Endothelial cell of umbilical vein (primary cell): ENCODE measurements around the gene ATP6V1G3. TPM values are rescaled to one million over a fixed set of nuclear protein-coding genes. Genes with fewer than 3 reads are reported as not detected.

Source experiments
- BruUV-seq: library from RNA; stranded (reverse); fragments of 400-500 nt; replicated peaks from 2 replicates; lab custom pipeline; 2021; lab: Mats Ljungman, UMichigan
- CTCF ChIA-PET: fragments of 300-600, 350-600 bp; sonication (Branson Sonifier 250); formaldehyde crosslinking; loops from one replicate; lab custom pipeline; 2021; ENCODE audit warnings: antibody characterized with exemption, inconsistent platforms; lab: Charles Lee
- POLR2A ChIA-PET: fragments of 300-600, 350-600 bp; sonication (Branson Sonifier 250); formaldehyde crosslinking; loops from one replicate; lab custom pipeline; 2021; ENCODE audit warnings: antibody characterized with exemption, inconsistent platforms; lab: Charles Lee
- DNase-seq: peaks from one replicate; pipeline ENCODE4 v3.0.0-alpha.2; 2011; ENCODE audit warnings: low read depth, low spot score
- FAIRE-seq: peaks from 2 replicates; lab custom pipeline; 2011; peaks lifted over from hg19 to GRCh38; lab: Jason Lieb, UNC
- H2AFZ ChIP-seq: 2 replicates; pipeline ENCODE4 v1.6.0; 2012; ENCODE audit warnings: low read depth, low read length, control low read depth, inconsistent platforms
- H3K27ac ChIP-seq: 2 replicates; pipeline ENCODE4 v1.5.1; 2011; ENCODE audit warnings: low read depth, mild to moderate bottlenecking, control low read depth, low read length, moderate library complexity; ENCODE audit not compliant: insufficient read depth
- H3K27me3 ChIP-seq, 2 experiments: 2 replicates each; pipeline versions ENCODE4 v1.6.0 to v1.6.1; 2011; ENCODE audit warnings: low read length in 2 of 2, mixed read lengths in 1 of 2; ENCODE audit not compliant: control insufficient read depth in 2 of 2, insufficient read depth in 2 of 2
- H3K36me3 ChIP-seq, 2 experiments: 2 replicates in 1 of 2; 3 replicates in 1 of 2; pipeline ENCODE4 v1.5.1; 2011; ENCODE audit warnings: low read length in 2 of 2, mild to moderate bottlenecking in 1 of 2, moderate library complexity in 1 of 2; ENCODE audit not compliant: control insufficient read depth in 2 of 2, insufficient read depth in 2 of 2; ENCODE audit errors: extremely low read depth in 1 of 2
- H3K4me1 ChIP-seq: 3 replicates; pipeline ENCODE4 v1.5.1; 2011; ENCODE audit warnings: mild to moderate bottlenecking, low read length; ENCODE audit not compliant: control insufficient read depth, insufficient read depth; ENCODE audit errors: extremely low read depth
- H3K4me2 ChIP-seq: 2 replicates; pipeline ENCODE4 v1.6.1; 2011; ENCODE audit warnings: low read length, control low read depth, mixed read lengths; ENCODE audit not compliant: insufficient read depth
- H3K4me3 ChIP-seq, 3 experiments: fragments of 200-600 bp in 1 of 3; sonication (generic), shearing (Covaris generic) in 1 of 3; replicated peaks in 1 of 3; 2 replicates each; pipeline ENCODE4 v1.5.1; 2011 to 2016; ENCODE audit warnings: control low read depth in 3 of 3, low read length in 3 of 3, mild to moderate bottlenecking in 2 of 3, inconsistent platforms in 1 of 3, low read depth in 1 of 3, moderate library complexity in 1 of 3; ENCODE audit not compliant: insufficient read depth in 1 of 3
- H3K79me2 ChIP-seq: 2 replicates; pipeline ENCODE4 v1.6.0; 2012; ENCODE audit warnings: low read length, inconsistent platforms; ENCODE audit not compliant: control insufficient read depth, insufficient read depth
- H3K9ac ChIP-seq: replicated peaks from 2 replicates; pipeline ENCODE3; 2011; ENCODE audit warnings: low read length, control low read depth; ENCODE audit not compliant: insufficient read depth; ENCODE audit errors: extremely low read depth
- H3K9me1 ChIP-seq: replicated peaks from 3 replicates; pipeline ENCODE4 v1.6.0; 2011; ENCODE audit warnings: mild to moderate bottlenecking, low read length; ENCODE audit not compliant: control insufficient read depth, insufficient read depth; ENCODE audit errors: extremely low read depth
- H3K9me3 ChIP-seq: replicated peaks from 2 replicates; pipeline ENCODE4 v1.5.1; 2012; ENCODE audit warnings: low read length, inconsistent platforms; ENCODE audit not compliant: control insufficient read depth, insufficient read depth
- H4K20me1 ChIP-seq: replicated peaks from 2 replicates; pipeline ENCODE3; 2011; ENCODE audit warnings: mild to moderate bottlenecking, low read length; ENCODE audit not compliant: control insufficient read depth, insufficient read depth; ENCODE audit errors: extremely low read depth
- EZH2 ChIP-seq: IDR thresholded peaks from 2 replicates; pipeline ENCODE4 v1.6.1; 2012; ENCODE audit warnings: borderline replicate concordance, low read depth, mild to moderate bottlenecking, moderate library complexity, low read length, inconsistent platforms; ENCODE audit not compliant: severe bottlenecking
- FOS ChIP-seq: IDR thresholded peaks from 2 replicates; pipeline ENCODE4 v1.6.1; 2011; ENCODE audit warnings: mild to moderate bottlenecking, low read length, moderate library complexity, borderline replicate concordance; ENCODE audit not compliant: insufficient read depth
- GATA2 ChIP-seq: IDR thresholded peaks from 2 replicates; pipeline ENCODE4 v1.7.0; 2011; ENCODE audit warnings: low read depth, mild to moderate bottlenecking, moderate library complexity, mixed read lengths, low read length; ENCODE audit not compliant: insufficient read length, insufficient read depth
- JUN ChIP-seq: IDR thresholded peaks from 2 replicates; pipeline ENCODE4 v1.6.1; 2011; ENCODE audit warnings: borderline replicate concordance, low read depth; ENCODE audit not compliant: insufficient read length, insufficient read depth
- MYC ChIP-seq: IDR thresholded peaks from one replicate; pipeline ENCODE4 v1.6.1; 2011; ENCODE audit warnings: mild to moderate bottlenecking, low read depth, low read length
- POLR2A ChIP-seq: IDR thresholded peaks from 2 replicates; pipeline ENCODE4 v1.6.1; 2012; ENCODE audit warnings: low read depth, mild to moderate bottlenecking, control low read depth, low read length
- POLR2AphosphoS5 ChIP-seq: IDR thresholded peaks from 2 replicates; pipeline ENCODE4 v1.6.1; 2012; ENCODE audit warnings: low read depth, mild to moderate bottlenecking, control low read depth, low read length, moderate library complexity; ENCODE audit not compliant: insufficient read depth
- dilution Hi-C: fragments of 300-500 bp; cut with MboI; formaldehyde crosslinking; loops from one replicate; pipeline ENCODE4 v1.15.0; 2019; ENCODE audit warnings: low sequenced_read_pairs; ENCODE audit not compliant: extremely low pct_ligation_motif_present
- intact Hi-C: fragments of 100-400 bp; cut with micrococcal nuclease; formaldehyde crosslinking; loops from one replicate; pipeline ENCODE4 v1.10.0; 2022
- polyA plus RNA-seq, 4 experiments: library from polyadenylated mRNA; depleted of rRNA in 3 of 4; stranded (reverse) in 3 of 4; unstranded in 1 of 4; fragments of >200 nt; gene quantifications; 2 replicates each; pipeline versions ENCODE4 v1.2.1 to v1.2.3, GENCODE V29; 2011 to 2012; ENCODE audit warnings: missing spikeins in 1 of 4
- total RNA-seq: library from RNA; stranded (reverse); gene quantifications from 2 replicates; pipeline ENCODE4 v1.2.3, GENCODE V29; 2021
- TF ChIP-seq, protein P1 (sequence below): IDR thresholded peaks from 2 replicates; pipeline ENCODE4 v1.6.1; 2011; ENCODE audit not compliant: insufficient read depth, insufficient read length
- TF ChIP-seq, protein P2 (sequence below), 2 donors: IDR thresholded peaks; 1 replicate in 1 of 2; 2 replicates in 1 of 2; pipeline ENCODE4 v1.5.1; 2011; ENCODE audit warnings: low read length in 2 of 2, mild to moderate bottlenecking in 2 of 2, moderate library complexity in 2 of 2, control low read depth in 1 of 2, inconsistent platforms in 1 of 2, low read depth in 1 of 2; ENCODE audit not compliant: insufficient read depth in 1 of 2; ENCODE audit errors: extremely low read depth in 1 of 2

Gene ATP6V1G3
- total and polyA plus RNA-seq, 2 donors (not counting 3 experiments of a cell fraction or from before 2014, with no cell fraction given): not detected

DNA sequence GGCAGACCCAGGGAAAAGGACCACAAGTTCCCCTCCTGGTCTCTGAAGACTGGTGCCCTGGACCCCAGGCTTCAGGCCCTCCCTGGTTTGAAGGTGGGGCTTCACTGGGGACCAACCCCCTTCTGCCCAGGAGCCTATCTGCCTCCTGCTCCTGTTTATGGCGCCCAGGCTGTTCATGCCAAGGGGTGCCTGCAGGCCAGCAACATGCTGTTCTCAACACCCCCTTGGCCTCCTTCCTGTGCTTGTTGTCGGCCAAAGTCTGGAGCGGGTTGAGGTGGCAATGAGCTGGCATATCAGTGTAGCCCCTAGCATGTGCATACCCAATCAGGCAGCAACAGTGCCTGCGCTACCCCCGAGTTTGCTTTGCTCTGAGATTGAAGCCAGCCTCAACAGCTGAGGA, 46.3 kb downstream of the ATP6V1G3 start:
- TF ChIP-seq, protein P1, sequence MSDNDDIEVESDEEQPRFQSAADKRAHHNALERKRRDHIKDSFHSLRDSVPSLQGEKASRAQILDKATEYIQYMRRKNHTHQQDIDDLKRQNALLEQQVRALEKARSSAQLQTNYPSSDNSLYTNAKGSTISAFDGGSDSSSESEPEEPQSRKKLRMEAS: no peak
- TF ChIP-seq, protein P2, sequence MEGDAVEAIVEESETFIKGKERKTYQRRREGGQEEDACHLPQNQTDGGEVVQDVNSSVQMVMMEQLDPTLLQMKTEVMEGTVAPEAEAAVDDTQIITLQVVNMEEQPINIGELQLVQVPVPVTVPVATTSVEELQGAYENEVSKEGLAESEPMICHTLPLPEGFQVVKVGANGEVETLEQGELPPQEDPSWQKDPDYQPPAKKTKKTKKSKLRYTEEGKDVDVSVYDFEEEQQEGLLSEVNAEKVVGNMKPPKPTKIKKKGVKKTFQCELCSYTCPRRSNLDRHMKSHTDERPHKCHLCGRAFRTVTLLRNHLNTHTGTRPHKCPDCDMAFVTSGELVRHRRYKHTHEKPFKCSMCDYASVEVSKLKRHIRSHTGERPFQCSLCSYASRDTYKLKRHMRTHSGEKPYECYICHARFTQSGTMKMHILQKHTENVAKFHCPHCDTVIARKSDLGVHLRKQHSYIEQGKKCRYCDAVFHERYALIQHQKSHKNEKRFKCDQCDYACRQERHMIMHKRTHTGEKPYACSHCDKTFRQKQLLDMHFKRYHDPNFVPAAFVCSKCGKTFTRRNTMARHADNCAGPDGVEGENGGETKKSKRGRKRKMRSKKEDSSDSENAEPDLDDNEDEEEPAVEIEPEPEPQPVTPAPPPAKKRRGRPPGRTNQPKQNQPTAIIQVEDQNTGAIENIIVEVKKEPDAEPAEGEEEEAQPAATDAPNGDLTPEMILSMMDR (IDR thresholded peaks at IDR 0.05; ENCODE audit: extremely low read depth in 1 of 2, insufficient read depth in 1 of 2, low read depth in 1 of 2, low read length in 2 of 2): no peak
- no peak for TF ChIP-seq MYC
- TF ChIP-seq JUN: no peak
- no peak for TF ChIP-seq POLR2A
- no peak for TF ChIP-seq FOS
- no peak for TF ChIP-seq EZH2
- no peak for TF ChIP-seq GATA2
- TF ChIP-seq POLR2AphosphoS5: no peak
- FAIRE-seq (no peak), DNase-seq (no peak)
- Histone ChIP-seq H3K27me3 (no peaks in the 10 kb centered on the region), H3K4me2 (no peak overlapping the region), H3K9ac (no peak overlapping the region), H3K4me3 (no peak overlapping the region), H3K27ac (no peak overlapping the region), H3K9me3 (no peaks in the 10 kb centered on the region), H3K9me1 (no peaks in the 10 kb centered on the region), H2AFZ (no peak overlapping the region), H3K36me3 (no peaks in the 10 kb centered on the region), H3K4me1 (peaks cover 30% of the 10 kb centered on the region), H4K20me1 (no peaks in the 10 kb centered on the region), H3K79me2 (no peaks in the 10 kb centered on the region)
- POLR2A ChIA-PET: no interaction called here
- CTCF ChIA-PET: no interaction called here
- BruUV-seq: no TSS peak
- dilution Hi-C loops (no loop called here), intact Hi-C loops (loop anchor here (5.0 kb wide), 1 partner anchor 173 kb away; no protein-coding TSS in a partner anchor)
